ENCODE results near the gene RSRC1. TPM values are rescaled to one million over a fixed set of nuclear protein-coding genes. Genes with fewer than 3 reads are reported as not detected.

Gene RSRC1
- total and polyA plus RNA-seq, 2 of the 13 experiments (the other 11 are each of a cell fraction or from before 2014, with no cell fraction given): 4.9 to 63.0 TPM

DNA sequence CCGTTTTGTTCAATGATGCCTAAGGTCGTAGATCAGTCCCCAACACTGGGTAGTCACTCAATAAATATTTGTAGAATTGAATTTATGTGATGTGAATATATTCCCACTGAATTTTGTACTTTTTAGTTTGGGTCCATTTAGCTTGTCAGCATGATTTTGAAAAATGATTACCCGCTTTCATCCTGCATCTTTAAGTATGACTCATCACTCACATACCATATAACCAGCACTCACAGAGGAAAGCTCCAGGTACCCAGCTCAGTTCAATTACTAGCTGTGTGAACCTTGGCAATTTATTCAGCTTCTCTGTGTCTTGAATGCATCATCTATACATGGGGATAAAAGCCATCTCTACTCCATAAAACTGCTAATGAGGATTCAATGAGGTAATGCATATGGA is 458.9 kb downstream of the RSRC1 start:
- no peaks in the 10 kb centered on the region for H4K20me1 ChIP-seq (ENCODE audit: insufficient read depth, low read length)
- H3K9me3 ChIP-seq (ENCODE audit: low read length): no peaks in the 10 kb centered on the region
- H3K4me3 ChIP-seq (replicated peaks in 1 of 3; ENCODE audit: insufficient read depth in 1 of 3, low read depth in 2 of 3, low read length in 3 of 3): no peak overlapping the region
- no peak for TF ChIP-seq ZNF629 (CRISPR knock-in tag; conservative IDR thresholded peaks at IDR 0.05)
- no peak for TF ChIP-seq MTA3 (CRISPR knock-in tag; IDR thresholded peaks at IDR 0.05)
- TF ChIP-seq, protein P1, sequence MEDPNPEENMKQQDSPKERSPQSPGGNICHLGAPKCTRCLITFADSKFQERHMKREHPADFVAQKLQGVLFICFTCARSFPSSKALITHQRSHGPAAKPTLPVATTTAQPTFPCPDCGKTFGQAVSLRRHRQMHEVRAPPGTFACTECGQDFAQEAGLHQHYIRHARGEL (CRISPR knock-in tag; IDR thresholded peaks at IDR 0.05): no peak
- TF ChIP-seq ZNF644 (CRISPR knock-in tag; IDR thresholded peaks at IDR 0.05; ENCODE audit: low read depth): no peak
- TF ChIP-seq ZNF431 (CRISPR knock-in tag; IDR thresholded peaks at IDR 0.05; ENCODE audit: borderline replicate concordance, low read depth): no peak
- TF ChIP-seq PHB2 (IDR thresholded peaks at IDR 0.05; ENCODE audit: partially characterized antibody): no peak
- TF ChIP-seq PLRG1 (conservative IDR thresholded peaks at IDR 0.05): no peak
- TF ChIP-seq, protein P2, sequence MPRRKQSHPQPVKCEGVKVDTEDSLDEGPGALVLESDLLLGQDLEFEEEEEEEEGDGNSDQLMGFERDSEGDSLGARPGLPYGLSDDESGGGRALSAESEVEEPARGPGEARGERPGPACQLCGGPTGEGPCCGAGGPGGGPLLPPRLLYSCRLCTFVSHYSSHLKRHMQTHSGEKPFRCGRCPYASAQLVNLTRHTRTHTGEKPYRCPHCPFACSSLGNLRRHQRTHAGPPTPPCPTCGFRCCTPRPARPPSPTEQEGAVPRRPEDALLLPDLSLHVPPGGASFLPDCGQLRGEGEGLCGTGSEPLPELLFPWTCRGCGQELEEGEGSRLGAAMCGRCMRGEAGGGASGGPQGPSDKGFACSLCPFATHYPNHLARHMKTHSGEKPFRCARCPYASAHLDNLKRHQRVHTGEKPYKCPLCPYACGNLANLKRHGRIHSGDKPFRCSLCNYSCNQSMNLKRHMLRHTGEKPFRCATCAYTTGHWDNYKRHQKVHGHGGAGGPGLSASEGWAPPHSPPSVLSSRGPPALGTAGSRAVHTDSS (CRISPR knock-in tag; conservative IDR thresholded peaks at IDR 0.05): no peak
- peaks cover 0 to 3% of the 10 kb centered on the region in 2 experiments; a peak in 1 of 5 replicates for H3K27me3 ChIP-seq (ENCODE audit: control insufficient read depth in 1 of 2, insufficient read depth in 2 of 2, low read length in 2 of 2)
- H3K9ac ChIP-seq (ENCODE audit: insufficient read depth, low read depth, low read length): no peak overlapping the region
- no TSS peak for BruUV-seq (replicated peaks)
- H3K36me3 ChIP-seq (replicated peaks in 1 of 2; ENCODE audit: control insufficient read depth in 1 of 2, insufficient read depth in 2 of 2, low read length in 2 of 2): no peaks in the 10 kb centered on the region
- in situ Hi-C loops (cut with HindIII; ENCODE audit: extremely low pct_ligation_motif_present, low pct_unique_long_range_greater_than_20kb): no loop called here
- H2AFZ ChIP-seq (ENCODE audit: low read length): no peak overlapping the region
- intact Hi-C loops (cut with micrococcal nuclease; ENCODE audit: unreplicated experiment): no loop called here
- no peak overlapping the region for H3K27ac ChIP-seq (ENCODE audit: extremely low read length, insufficient read depth, low read length)
- POLR2A ChIA-PET: no interaction called here
- ATAC-seq: no peak
- no peak for FAIRE-seq
- no peak overlapping the region for H3K4me2 ChIP-seq (ENCODE audit: low read depth, low read length)
- 0 out of 2 replicates have a peak, but pooled peaks cover 9% of the 10 kb centered on the region for H3K4me1 ChIP-seq (ENCODE audit: insufficient read depth, low read length)
- WGBS (ENCODE audit: low lambda C conversion rate): 6% methylated on average over 3 of the region's 3 CpGs
- no peaks in the 10 kb centered on the region for H3K79me2 ChIP-seq (ENCODE audit: insufficient read depth, low read length)
- no peak for DNase-seq (ENCODE audit: low spot score)
- CTCF ChIA-PET (ENCODE audit: low intra/inter-chr PET ratio, low total read pairs): no interaction called here

DNA sequence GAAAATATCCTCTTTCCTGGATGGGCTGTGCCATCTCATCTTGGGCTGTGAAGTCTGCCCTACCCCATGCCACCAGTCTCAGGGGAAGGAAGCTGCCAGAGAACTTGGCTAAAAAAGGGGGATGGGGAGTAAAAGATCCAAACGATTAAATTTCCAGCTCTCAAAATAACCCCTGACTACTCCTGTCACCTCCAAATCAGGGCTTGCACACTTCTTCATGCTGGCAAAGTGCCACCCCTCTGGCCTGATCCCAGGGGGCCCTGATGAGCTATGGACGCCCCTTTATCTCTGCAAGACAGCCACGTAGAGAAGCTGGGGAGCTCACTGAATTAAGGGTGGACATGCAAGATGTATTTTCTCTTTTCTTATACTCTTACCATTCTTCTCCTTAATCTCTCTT is 459.9 kb downstream of the RSRC1 start:
- ATAC-seq (no peak), DNase-seq (ENCODE audit: low spot score) (no peak), FAIRE-seq (no peak)
- no peak for TF ChIP-seq ZNF207 (IDR thresholded peaks at IDR 0.05; ENCODE audit: borderline replicate concordance)
- no peak for TF ChIP-seq JUNB (CRISPR knock-in tag; IDR thresholded peaks at IDR 0.05; ENCODE audit: borderline replicate concordance)
- no peak for TF ChIP-seq ATF7 (IDR thresholded peaks at IDR 0.05)
- TF ChIP-seq ATF7 (CRISPR knock-in tag; IDR thresholded peaks at IDR 0.05): no peak
- no peak for TF ChIP-seq ZSCAN29 (CRISPR knock-in tag; conservative IDR thresholded peaks at IDR 0.05)
- TF ChIP-seq, protein P3, sequence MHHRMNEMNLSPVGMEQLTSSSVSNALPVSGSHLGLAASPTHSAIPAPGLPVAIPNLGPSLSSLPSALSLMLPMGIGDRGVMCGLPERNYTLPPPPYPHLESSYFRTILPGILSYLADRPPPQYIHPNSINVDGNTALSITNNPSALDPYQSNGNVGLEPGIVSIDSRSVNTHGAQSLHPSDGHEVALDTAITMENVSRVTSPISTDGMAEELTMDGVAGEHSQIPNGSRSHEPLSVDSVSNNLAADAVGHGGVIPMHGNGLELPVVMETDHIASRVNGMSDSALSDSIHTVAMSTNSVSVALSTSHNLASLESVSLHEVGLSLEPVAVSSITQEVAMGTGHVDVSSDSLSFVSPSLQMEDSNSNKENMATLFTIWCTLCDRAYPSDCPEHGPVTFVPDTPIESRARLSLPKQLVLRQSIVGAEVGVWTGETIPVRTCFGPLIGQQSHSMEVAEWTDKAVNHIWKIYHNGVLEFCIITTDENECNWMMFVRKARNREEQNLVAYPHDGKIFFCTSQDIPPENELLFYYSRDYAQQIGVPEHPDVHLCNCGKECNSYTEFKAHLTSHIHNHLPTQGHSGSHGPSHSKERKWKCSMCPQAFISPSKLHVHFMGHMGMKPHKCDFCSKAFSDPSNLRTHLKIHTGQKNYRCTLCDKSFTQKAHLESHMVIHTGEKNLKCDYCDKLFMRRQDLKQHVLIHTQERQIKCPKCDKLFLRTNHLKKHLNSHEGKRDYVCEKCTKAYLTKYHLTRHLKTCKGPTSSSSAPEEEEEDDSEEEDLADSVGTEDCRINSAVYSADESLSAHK (CRISPR knock-in tag; IDR thresholded peaks at IDR 0.05; ENCODE audit: borderline replicate concordance): no peak
- no peak for TF ChIP-seq PCBP1 (IDR thresholded peaks at IDR 0.05; ENCODE audit: borderline replicate concordance, low read depth, low read length)
- no peak for TF ChIP-seq PRPF4 (IDR thresholded peaks at IDR 0.05; ENCODE audit: low read depth, low read length, poor library complexity, severe bottlenecking)
- no peak for TF ChIP-seq ZNF563 (CRISPR knock-in tag; IDR thresholded peaks at IDR 0.05)

More for the DNA sequence above, 459.9 kb downstream of the RSRC1 start:
- WGBS (ENCODE audit: low lambda C conversion rate): 0% methylated on average over 3 of the region's 3 CpGs
- ChIA-PET POLR2A (no interaction called here), CTCF (ENCODE audit: low intra/inter-chr PET ratio, low total read pairs) (no interaction called here)
- no peaks in the 10 kb centered on the region for H3K36me3 ChIP-seq (replicated peaks in 1 of 2; ENCODE audit: control insufficient read depth in 1 of 2, insufficient read depth in 2 of 2, low read length in 2 of 2)
- H3K9ac ChIP-seq (ENCODE audit: insufficient read depth, low read depth, low read length): no peak overlapping the region
- H3K4me1 ChIP-seq (ENCODE audit: insufficient read depth, low read length): 0 out of 2 replicates have a peak, but pooled peaks cover 9% of the 10 kb centered on the region
- H3K27ac ChIP-seq (ENCODE audit: extremely low read length, insufficient read depth, low read length): no peak overlapping the region
- intact Hi-C loops (cut with micrococcal nuclease; ENCODE audit: unreplicated experiment): no loop called here
- no peaks in the 10 kb centered on the region for H3K9me3 ChIP-seq (ENCODE audit: low read length)
- no peaks in the 10 kb centered on the region for H3K79me2 ChIP-seq (ENCODE audit: insufficient read depth, low read length)
- H3K4me2 ChIP-seq (ENCODE audit: low read depth, low read length): no peak overlapping the region
- in situ Hi-C loops (cut with HindIII; ENCODE audit: extremely low pct_ligation_motif_present, low pct_unique_long_range_greater_than_20kb): no loop called here
- no peak overlapping the region for H2AFZ ChIP-seq (ENCODE audit: low read length)
- peaks cover 0 to 3% of the 10 kb centered on the region in 2 experiments; a peak in 1 of 5 replicates for H3K27me3 ChIP-seq (ENCODE audit: control insufficient read depth in 1 of 2, insufficient read depth in 2 of 2, low read length in 2 of 2)
- no peak overlapping the region for H3K4me3 ChIP-seq (replicated peaks in 1 of 3; ENCODE audit: insufficient read depth in 1 of 3, low read depth in 2 of 3, low read length in 3 of 3)
- no peaks in the 10 kb centered on the region for H4K20me1 ChIP-seq (ENCODE audit: insufficient read depth, low read length)
- BruUV-seq (replicated peaks): no TSS peak

All from HepG2 (cell line).